ENCODE measurements around the gene MAPK7.

MAPK7 gene

GRCh38 chr17:19363460-19364035 is 14.8 kb upstream of the MAPK7 start:
- H3K4me3 ChIP-seq (replicated peaks; ENCODE audit: low read depth, low read length) = no peak overlapping the region
- TF ChIP-seq CTCF (IDR thresholded peaks at IDR 0.05; ENCODE audit: low read length, missing control alignments) = no peak
- DNase-seq (ENCODE audit: low read depth) = no peak

- H3K4me3 ChIP-seq (replicated peaks; ENCODE audit: low read depth, low read length) = no peak overlapping the region
- no peak for DNase-seq (ENCODE audit: low read depth)
- no peak for TF ChIP-seq CTCF (IDR thresholded peaks at IDR 0.05; ENCODE audit: low read length, missing control alignments)
These were observed 13.4 kb upstream of the MAPK7 start for GRCh38 chr17:19364699-19365498.

- TF ChIP-seq CTCF (IDR thresholded peaks at IDR 0.05; ENCODE audit: low read length, missing control alignments) = no peak
- H3K4me3 ChIP-seq (replicated peaks; ENCODE audit: low read depth, low read length) = no peak overlapping the region
- no peak for DNase-seq (ENCODE audit: low read depth)
These were observed 12.8 kb upstream of the MAPK7 start for GRCh38 chr17:19365499-19365817.

GRCh38 chr17:19365833-19366636 is 12.3 kb upstream of the MAPK7 start:
- H3K4me3 ChIP-seq (replicated peaks; ENCODE audit: low read depth, low read length) = no peak overlapping the region
- no peak for TF ChIP-seq CTCF (IDR thresholded peaks at IDR 0.05; ENCODE audit: low read length, missing control alignments)
- no peak for DNase-seq (ENCODE audit: low read depth)

- DNase-seq (ENCODE audit: low read depth) = no peak
- H3K4me3 ChIP-seq (replicated peaks; ENCODE audit: low read depth, low read length) = no peak overlapping the region
- TF ChIP-seq CTCF (IDR thresholded peaks at IDR 0.05; ENCODE audit: low read length, missing control alignments) = no peak
These were observed 11.7 kb upstream of the MAPK7 start for GRCh38 chr17:19366637-19366972.

- no peak for TF ChIP-seq CTCF (IDR thresholded peaks at IDR 0.05; ENCODE audit: low read length, missing control alignments)
- no peak overlapping the region for H3K4me3 ChIP-seq (replicated peaks; ENCODE audit: low read depth, low read length)
- DNase-seq (ENCODE audit: low read depth) = no peak
These were observed 10.1 kb upstream of the MAPK7 start for GRCh38 chr17:19368229-19368628.
